H9 (cell line): ENCODE measurements around the gene PHTF2. TPM values are rescaled to one million over a fixed set of nuclear protein-coding genes. Genes with fewer than 3 reads are reported as not detected.

Source experiments
- DNase-seq: peaks from one replicate; pipeline ENCODE4 v3.0.0-alpha.2; 2017
- H2AFZ ChIP-seq: one replicate; pipeline ENCODE4 v1.6.1; 2013; ENCODE audit warnings: mild to moderate bottlenecking, low read length, control low read depth, moderate library complexity
- H2AK5ac ChIP-seq: 2 replicates; pipeline ENCODE4 v1.6.1; 2013; ENCODE audit warnings: low read length, control low read depth, mixed read lengths; ENCODE audit not compliant: insufficient read length
- H2BK120ac ChIP-seq: one replicate; pipeline ENCODE4 v1.6.1; 2013; ENCODE audit warnings: low read depth, mild to moderate bottlenecking, low read length, control low read depth, inconsistent platforms; ENCODE audit not compliant: poor library complexity, severe bottlenecking
- H2BK12ac ChIP-seq: 2 replicates; pipeline ENCODE4 v1.6.1; 2013; ENCODE audit warnings: low read length, control low read depth, mixed read lengths, low read depth; ENCODE audit not compliant: insufficient read length
- H2BK15ac ChIP-seq: 2 replicates; pipeline ENCODE4 v1.6.1; 2013; ENCODE audit warnings: low read depth, low read length, control low read depth
- H2BK20ac ChIP-seq: one replicate; pipeline ENCODE4 v1.6.1; 2013; ENCODE audit warnings: low read depth, mild to moderate bottlenecking, low read length, control low read depth, inconsistent platforms; ENCODE audit not compliant: poor library complexity, severe bottlenecking
- H2BK5ac ChIP-seq: 2 replicates; pipeline ENCODE4 v1.6.1; 2013; ENCODE audit warnings: low read length, control low read depth, mixed read lengths; ENCODE audit not compliant: insufficient read length
- H3K14ac ChIP-seq: 2 replicates; pipeline ENCODE4 v1.6.1; 2013; ENCODE audit warnings: low read length, control low read depth; ENCODE audit not compliant: insufficient read depth
- H3K18ac ChIP-seq: 2 replicates; pipeline ENCODE4 v1.6.1; 2013; ENCODE audit warnings: low read depth, mild to moderate bottlenecking, mixed read lengths, low read length, control low read depth; ENCODE audit not compliant: insufficient read length
- H3K23ac ChIP-seq: 2 replicates; pipeline ENCODE4 v1.6.1; 2013; ENCODE audit warnings: low read length, control low read depth, mixed read lengths, low read depth; ENCODE audit not compliant: insufficient read length
- H3K23me2 ChIP-seq: 2 replicates; pipeline ENCODE4 v1.6.1; 2013; ENCODE audit warnings: low read depth, mild to moderate bottlenecking, mixed read lengths, low read length, control low read depth; ENCODE audit not compliant: insufficient read length, poor library complexity, severe bottlenecking
- H3K27ac ChIP-seq: 2 replicates; pipeline ENCODE4 v1.5.1; 2013; ENCODE audit warnings: low read length, control low read depth, mixed read lengths, low read depth; ENCODE audit not compliant: insufficient read length
- H3K27me3 ChIP-seq: 2 replicates; pipeline ENCODE4 v1.6.1; 2013; ENCODE audit warnings: low read length, control low read depth, inconsistent platforms; ENCODE audit not compliant: insufficient read depth
- H3K4ac ChIP-seq: 2 replicates; pipeline ENCODE4 v1.6.1; 2013; ENCODE audit warnings: low read depth, mild to moderate bottlenecking, control low read depth, inconsistent platforms, low read length, moderate library complexity
- H3K4me1 ChIP-seq: 2 replicates; pipeline ENCODE4 v1.6.1; 2013; ENCODE audit warnings: low read length, control low read depth, inconsistent platforms; ENCODE audit not compliant: insufficient read depth
- H3K4me2 ChIP-seq: 2 replicates; pipeline ENCODE4 v1.6.1; 2013; ENCODE audit warnings: low read length, control low read depth, mixed read lengths; ENCODE audit not compliant: insufficient read length, insufficient read depth
- H3K56ac ChIP-seq: 2 replicates; pipeline ENCODE4 v1.6.1; 2013; ENCODE audit warnings: low read depth, mild to moderate bottlenecking, mixed read lengths, low read length, control low read depth; ENCODE audit not compliant: insufficient read length
- H3K79me1 ChIP-seq: 2 replicates; pipeline ENCODE4 v1.6.1; 2013; ENCODE audit warnings: low read depth, mild to moderate bottlenecking, moderate library complexity, low read length, control low read depth, inconsistent platforms; ENCODE audit not compliant: insufficient read depth, poor library complexity, severe bottlenecking
- H3K79me2 ChIP-seq: 2 replicates; pipeline ENCODE4 v1.6.1; 2013; ENCODE audit warnings: low read length, control low read depth, inconsistent platforms; ENCODE audit not compliant: insufficient read depth
- H3K9ac ChIP-seq: 2 replicates; pipeline ENCODE4 v1.6.1; 2013; ENCODE audit warnings: low read length, control low read depth, mixed read lengths; ENCODE audit not compliant: insufficient read length; ENCODE audit errors: extremely low read depth
- H3K9me3 ChIP-seq: one replicate; pipeline ENCODE4 v1.6.1; 2013; ENCODE audit warnings: low read depth, low read length, inconsistent platforms; ENCODE audit not compliant: control insufficient read depth
- H3T11ph ChIP-seq: one replicate; pipeline ENCODE4 v1.6.1; 2013; ENCODE audit warnings: mild to moderate bottlenecking, low read length, control low read depth, inconsistent platforms
- H4K20me1 ChIP-seq: one replicate; pipeline ENCODE4 v1.6.1; 2013; ENCODE audit not compliant: control insufficient read depth, insufficient read length, insufficient read depth
- H4K5ac ChIP-seq: 2 replicates; pipeline ENCODE4 v1.6.1; 2013; ENCODE audit warnings: low read depth, mild to moderate bottlenecking, mixed read lengths, low read length, control low read depth; ENCODE audit not compliant: insufficient read length
- H4K8ac ChIP-seq: replicated peaks from 2 replicates; pipeline ENCODE4 v1.6.1; 2013; ENCODE audit warnings: low read length, control low read depth, mixed read lengths, low read depth; ENCODE audit not compliant: insufficient read length
- H4K91ac ChIP-seq: 2 replicates; pipeline ENCODE4 v1.6.1; 2013; ENCODE audit warnings: low read depth, mild to moderate bottlenecking, moderate library complexity, mixed read lengths, low read length, control low read depth; ENCODE audit not compliant: insufficient read length
- H3K27ac Mint-ChIP-seq, 3 experiments: 2 replicates in 2 of 3; 3 replicates in 1 of 3; pipeline ENCODE4 v1.8.0; 2020 to 2021; ENCODE audit warnings: mixed read lengths in 3 of 3, mild to moderate bottlenecking in 1 of 3, moderate library complexity in 1 of 3
- H3K27me3 Mint-ChIP-seq: 2 replicates; pipeline ENCODE4 v1.8.0; 2021; ENCODE audit warnings: low read depth, mild to moderate bottlenecking, moderate library complexity, mixed read lengths
- H3K36me3 Mint-ChIP-seq, 3 experiments: 2 replicates in 2 of 3; 3 replicates in 1 of 3; pipeline ENCODE4 v1.8.0; 2020 to 2021; ENCODE audit warnings: low read depth in 3 of 3, mixed read lengths in 3 of 3; ENCODE audit not compliant: insufficient read depth in 1 of 3
- H3K4me1 Mint-ChIP-seq, 2 experiments: 2 replicates each; pipeline ENCODE4 v1.8.0; 2020; ENCODE audit warnings: mixed read lengths in 2 of 2
- H3K4me3 Mint-ChIP-seq, 2 experiments: 2 replicates in 1 of 2; 3 replicates in 1 of 2; pipeline ENCODE4 v1.8.0; 2020 to 2021; ENCODE audit warnings: mild to moderate bottlenecking in 2 of 2, mixed read lengths in 2 of 2, moderate library complexity in 1 of 2
- H3K9me3 Mint-ChIP-seq, 2 experiments: 2 replicates in 1 of 2; 3 replicates in 1 of 2; pipeline ENCODE4 v1.8.0; 2020; ENCODE audit warnings: mild to moderate bottlenecking in 2 of 2, mixed read lengths in 2 of 2, moderate library complexity in 1 of 2
- WGBS: extraction: QIAGEN DNeasy Blood & Tissue Kit; methylation state at CpG from one replicate; pipeline ENCODE4 v1.1.7; 2013; ENCODE audit warnings: missing lambda C conversion rate, low lambda C conversion rate, mixed read lengths; ENCODE audit not compliant: insufficient read length; ENCODE audit errors: extremely low coverage; 5-methylcytosine and 5-hydroxymethylcytosine counted together
- total RNA-seq: library from RNA; stranded (reverse); gene quantifications from 2 replicates; pipeline ENCODE4 v1.2.1, GENCODE V29; 2021
- TF ChIP-seq, protein P1 (sequence below): fragments of 200-600 bp; sonication (generic); conservative IDR thresholded peaks from 3 replicates; pipeline ENCODE4 v1.8.0; 2021; ENCODE audit warnings: antibody characterized with exemption, mild to moderate bottlenecking

PHTF2 gene
- total RNA-seq, 1 experiment from 2014 or later: 16.2 TPM

GRCh38 chr7:77866786-77867536 lies 68.4 kb downstream of the PHTF2 start:
- H4K8ac ChIP-seq: no peak overlapping the region
- Mint-ChIP-seq H3K27ac (no peak overlapping the region), H3K27me3 (no peaks in the 10 kb centered on the region), H3K4me3 (no peak overlapping the region), H3K36me3 (peaks cover 0 to 6% (median 4%) of the 10 kb centered on the region in 3 experiments; a peak in 6 of 7 replicates), H3K4me1 (peaks cover 7 to 15% of the 10 kb centered on the region in 2 experiments), H3K9me3 (peaks cover 0 to 5% of the 10 kb centered on the region in 2 experiments; a peak in 3 of 5 replicates)
- H4K5ac ChIP-seq: no peak overlapping the region
- no peak overlapping the region for H3K4ac ChIP-seq
- no peak overlapping the region for H4K91ac ChIP-seq
- no peak overlapping the region for H2BK12ac ChIP-seq
- no peak for DNase-seq
- no peak overlapping the region for H3K14ac ChIP-seq
- H2BK120ac ChIP-seq: no peak overlapping the region
- H3K27ac ChIP-seq: no peak overlapping the region
- H3K79me1 ChIP-seq: no peaks in the 10 kb centered on the region
- no peaks in the 10 kb centered on the region for H3K9me3 ChIP-seq
- no peak overlapping the region for H2AFZ ChIP-seq
- H2AK5ac ChIP-seq: no peak overlapping the region
- no peak overlapping the region for H2BK20ac ChIP-seq
- no peak overlapping the region for H3K9ac ChIP-seq
- no peaks in the 10 kb centered on the region for H3K79me2 ChIP-seq
- TF ChIP-seq, protein P1, sequence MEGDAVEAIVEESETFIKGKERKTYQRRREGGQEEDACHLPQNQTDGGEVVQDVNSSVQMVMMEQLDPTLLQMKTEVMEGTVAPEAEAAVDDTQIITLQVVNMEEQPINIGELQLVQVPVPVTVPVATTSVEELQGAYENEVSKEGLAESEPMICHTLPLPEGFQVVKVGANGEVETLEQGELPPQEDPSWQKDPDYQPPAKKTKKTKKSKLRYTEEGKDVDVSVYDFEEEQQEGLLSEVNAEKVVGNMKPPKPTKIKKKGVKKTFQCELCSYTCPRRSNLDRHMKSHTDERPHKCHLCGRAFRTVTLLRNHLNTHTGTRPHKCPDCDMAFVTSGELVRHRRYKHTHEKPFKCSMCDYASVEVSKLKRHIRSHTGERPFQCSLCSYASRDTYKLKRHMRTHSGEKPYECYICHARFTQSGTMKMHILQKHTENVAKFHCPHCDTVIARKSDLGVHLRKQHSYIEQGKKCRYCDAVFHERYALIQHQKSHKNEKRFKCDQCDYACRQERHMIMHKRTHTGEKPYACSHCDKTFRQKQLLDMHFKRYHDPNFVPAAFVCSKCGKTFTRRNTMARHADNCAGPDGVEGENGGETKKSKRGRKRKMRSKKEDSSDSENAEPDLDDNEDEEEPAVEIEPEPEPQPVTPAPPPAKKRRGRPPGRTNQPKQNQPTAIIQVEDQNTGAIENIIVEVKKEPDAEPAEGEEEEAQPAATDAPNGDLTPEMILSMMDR: no peak
- no peak overlapping the region for H2BK5ac ChIP-seq
- no peaks in the 10 kb centered on the region for H3K4me1 ChIP-seq
- no peak overlapping the region for H2BK15ac ChIP-seq
- H3K4me2 ChIP-seq: no peak overlapping the region
- no peak overlapping the region for H3K23ac ChIP-seq
- no CpG with 5 or more reads among the region's 3 CpGs for WGBS
- no peaks in the 10 kb centered on the region for H4K20me1 ChIP-seq
- no peak overlapping the region for H3K18ac ChIP-seq
- H3K56ac ChIP-seq: no peak overlapping the region
- no peaks in the 10 kb centered on the region; the same call in 1 of the 2 replicates for H3K27me3 ChIP-seq
- H3K23me2 ChIP-seq: no peaks in the 10 kb centered on the region
- no peak overlapping the region for H3T11ph ChIP-seq
